Epithelial cell of esophagus (primary cell): Measurements from ENCODE around the gene FZD2.
"Not testable (repeated sequence)": the region's sequence is repeated elsewhere in the genome, so short reads cannot be mapped to it uniquely, and the experiment has no call there.

Source experiments
- DNase-seq: peaks from one replicate; pipeline ENCODE4 v3.0.0; 2010; ENCODE audit warnings: low read depth
- H3K4me3 ChIP-seq: 2 replicates; pipeline ENCODE4 v1.5.1; 2011; ENCODE audit warnings: mild to moderate bottlenecking, low read length, control low read depth
- CTCF ChIP-seq: IDR thresholded peaks from 2 replicates; pipeline ENCODE4 v1.5.1; 2011; ENCODE audit warnings: low read depth, mild to moderate bottlenecking, low read length, control low read depth, inconsistent platforms; ENCODE audit not compliant: insufficient read depth; ENCODE audit errors: missing control alignments

FZD2 gene

GRCh38 chr17:44587339-44587738 is 30.1 kb downstream of the FZD2 start:
- peak; percentile 92 for DNase-seq
- no peak for TF ChIP-seq CTCF
- no peak overlapping the region for H3K4me3 ChIP-seq

GRCh38 chr17:44589316-44590071 is 32.2 kb downstream of the FZD2 start:
- TF ChIP-seq CTCF, result no peak
- H3K4me3 ChIP-seq, result no peak overlapping the region
- DNase-seq, result no peak

- not testable (repeated sequence) for DNase-seq, H3K4me3 ChIP-seq
Observed at GRCh38 chr17:44590072-44590462, 32.8 kb downstream of the FZD2 start.

- H3K4me3 ChIP-seq, DNase-seq: not testable (repeated sequence)
Observed at GRCh38 chr17:44590762-44591161, 33.5 kb downstream of the FZD2 start.

- no peak for TF ChIP-seq CTCF
- no peak for DNase-seq
- no peak overlapping the region for H3K4me3 ChIP-seq
Observed at GRCh38 chr17:44591206-44591605, 33.9 kb downstream of the FZD2 start.

- DNase-seq, result no peak
- no peak overlapping the region for H3K4me3 ChIP-seq
- no peak for TF ChIP-seq CTCF
Observed at GRCh38 chr17:44593156-44593555, 35.9 kb downstream of the FZD2 start.

- H3K4me3 ChIP-seq, result no peak overlapping the region
- DNase-seq, result no peak
- TF ChIP-seq CTCF, result no peak
Observed at GRCh38 chr17:44595216-44595775, 38.0 kb downstream of the FZD2 start.

- no peak for TF ChIP-seq CTCF
- DNase-seq, result no peak
Observed at GRCh38 chr17:44598329-44598728, 41.0 kb downstream of the FZD2 start.

More at GRCh38 chr17:44598329-44598728, 41.0 kb downstream of the FZD2 start:
- no peak overlapping the region for H3K4me3 ChIP-seq
